IMR-90 (cell line): ENCODE results near the gene DCD. TPM values are rescaled to one million over a fixed set of nuclear protein-coding genes. Genes with fewer than 3 reads are reported as not detected.

Experiments used
- ATAC-seq: fragments of 200-7000 bp; cut with Tn5 transposase; 2 replicates; pipeline ENCODE4 v1.9.1; 2020; ENCODE audit warnings: low read depth, mild to moderate bottlenecking, moderate library complexity
- BruUV-seq: library from RNA; stranded (reverse); fragments of 400-500 nt; replicated peaks from 2 replicates; lab custom pipeline; 2021; lab: Mats Ljungman, UMichigan
- CTCF ChIA-PET: fragments of 300-600 bp; formaldehyde crosslinking; extraction: SDS; loops from one replicate; lab custom pipeline; 2021; ENCODE audit warnings: antibody characterized with exemption; lab: Yijun Ruan, JAX
- POLR2A ChIA-PET: fragments of 300-600 bp; sonication (Branson Sonifier 250); formaldehyde crosslinking; loops from one replicate; lab custom pipeline; 2022; ENCODE audit warnings: antibody characterized with exemption; ENCODE audit not compliant: unreplicated experiment; lab: Charles Lee
- DNase-seq: peaks from one replicate; pipeline ENCODE4 v3.0.0; 2013
- H2AFZ ChIP-seq: replicated peaks from 2 replicates; pipeline ENCODE3; 2013; ENCODE audit warnings: low read length, mild to moderate bottlenecking; ENCODE audit not compliant: poor library complexity
- H2AK5ac ChIP-seq: 2 replicates; pipeline ENCODE4 v1.6.1; 2013; ENCODE audit warnings: low read depth, low read length, inconsistent platforms
- H2AK9ac ChIP-seq: replicated peaks from 2 replicates; pipeline ENCODE3; 2013; ENCODE audit warnings: mild to moderate bottlenecking, low read depth, low read length, moderate library complexity; ENCODE audit not compliant: poor library complexity
- H2BK120ac ChIP-seq: 2 replicates; pipeline ENCODE4 v1.6.1; 2013; ENCODE audit warnings: low read depth, low read length, inconsistent platforms
- H2BK15ac ChIP-seq: 3 replicates; pipeline ENCODE4 v1.6.1; 2013; ENCODE audit warnings: low read depth, low read length, inconsistent platforms
- H2BK20ac ChIP-seq: 2 replicates; pipeline ENCODE4 v1.6.1; 2013; ENCODE audit warnings: low read depth, mild to moderate bottlenecking, inconsistent platforms, low read length, moderate library complexity
- H2BK5ac ChIP-seq: 2 replicates; pipeline ENCODE4 v1.6.1; 2013; ENCODE audit warnings: mild to moderate bottlenecking, low read depth, low read length, inconsistent platforms; ENCODE audit not compliant: poor library complexity, severe bottlenecking
- H3K14ac ChIP-seq: replicated peaks from 2 replicates; pipeline ENCODE4 v1.6.1; 2013; ENCODE audit warnings: low read depth, low read length, inconsistent platforms
- H3K18ac ChIP-seq: 2 replicates; pipeline ENCODE4 v1.6.1; 2013; ENCODE audit warnings: low read depth, low read length, control low read depth
- H3K23ac ChIP-seq: 2 replicates; pipeline ENCODE4 v1.6.1; 2013; ENCODE audit warnings: low read depth, low read length, inconsistent platforms
- H3K27ac ChIP-seq: 2 replicates; pipeline ENCODE4 v1.5.1; 2013; ENCODE audit warnings: mild to moderate bottlenecking, control low read depth, low read length; ENCODE audit not compliant: insufficient read depth
- H3K27me3 ChIP-seq: 2 replicates; pipeline ENCODE4 v1.6.1; 2013; ENCODE audit warnings: low read length; ENCODE audit not compliant: control insufficient read depth, insufficient read depth
- H3K36me3 ChIP-seq: 2 replicates; pipeline ENCODE4 v1.6.1; 2013; ENCODE audit warnings: low read length, mixed read lengths; ENCODE audit not compliant: control insufficient read depth, insufficient read depth
- H3K4ac ChIP-seq: 2 replicates; pipeline ENCODE4 v1.6.1; 2013; ENCODE audit warnings: low read depth, low read length, inconsistent platforms
- H3K4me1 ChIP-seq: 2 replicates; pipeline ENCODE4 v1.6.1; 2013; ENCODE audit warnings: low read length, mixed read lengths; ENCODE audit not compliant: control insufficient read depth, insufficient read depth
- H3K4me2 ChIP-seq: 2 replicates; pipeline ENCODE4 v1.6.1; 2013; ENCODE audit warnings: low read depth, mild to moderate bottlenecking, control low read depth, low read length, moderate library complexity
- H3K4me3 ChIP-seq: 2 replicates; pipeline ENCODE4 v1.5.1; 2013; ENCODE audit warnings: low read depth, mild to moderate bottlenecking, control low read depth, low read length, moderate library complexity; ENCODE audit not compliant: insufficient read depth
- H3K56ac ChIP-seq: 2 replicates; pipeline ENCODE4 v1.6.1; 2013; ENCODE audit warnings: low read length, inconsistent platforms; ENCODE audit not compliant: insufficient read depth; ENCODE audit errors: extremely low read depth
- H3K79me1 ChIP-seq, 2 experiments: 2 replicates each; pipeline ENCODE4 v1.6.1; 2013; ENCODE audit warnings: low read length in 2 of 2, inconsistent platforms in 1 of 2, low read depth in 1 of 2
- H3K9ac ChIP-seq: 2 replicates; pipeline ENCODE4 v1.6.1; 2013; ENCODE audit warnings: low read depth, low read length, control low read depth
- H3K9me1 ChIP-seq: 2 replicates; pipeline ENCODE4 v1.6.1; 2013; ENCODE audit warnings: low read length, inconsistent platforms; ENCODE audit not compliant: insufficient read depth
- H3K9me3 ChIP-seq: 2 replicates; pipeline ENCODE4 v1.6.1; 2013; ENCODE audit warnings: low read length; ENCODE audit not compliant: control insufficient read depth, insufficient read depth
- H4K20me1 ChIP-seq: 2 replicates; pipeline ENCODE4 v1.6.1; 2013; ENCODE audit warnings: low read length, inconsistent platforms; ENCODE audit not compliant: insufficient read depth
- H4K5ac ChIP-seq: 2 replicates; pipeline ENCODE4 v1.6.1; 2013; ENCODE audit warnings: mild to moderate bottlenecking, low read depth, low read length, control low read depth
- H4K8ac ChIP-seq, 2 experiments: 2 replicates each; pipeline ENCODE4 v1.6.1; 2013; ENCODE audit warnings: low read depth in 2 of 2, low read length in 2 of 2, control low read depth in 1 of 2, inconsistent platforms in 1 of 2
- H4K91ac ChIP-seq: 2 replicates; pipeline ENCODE4 v1.6.1; 2013; ENCODE audit warnings: low read depth, low read length, inconsistent platforms; ENCODE audit not compliant: insufficient read depth
- BHLHE40 ChIP-seq: fragments of 150-350 bp; IDR thresholded peaks from 2 replicates; pipeline ENCODE4 v1.6.1; 2016; ENCODE audit warnings: mild to moderate bottlenecking, low read depth, low read length
- CEBPB ChIP-seq: IDR thresholded peaks from 2 replicates; pipeline ENCODE4 v1.6.1; 2012; ENCODE audit warnings: low read depth, low read length, improper control_type of control experiment
- SMC3 ChIP-seq: fragments of 150-350 bp; IDR thresholded peaks from 2 replicates; pipeline ENCODE4 v1.6.1; 2016; ENCODE audit warnings: low read depth, mild to moderate bottlenecking, antibody characterized with exemption, low read length, moderate library complexity
- WGBS, 2 experiments: methylation state at CpG; one replicate each; pipeline versions ENCODE4 v1.1.5 to v1.1.7; 2013; ENCODE audit warnings: missing lambda C conversion rate in 2 of 2; ENCODE audit not compliant: insufficient read length in 1 of 2; ENCODE audit errors: extremely low coverage in 2 of 2; 5-methylcytosine and 5-hydroxymethylcytosine counted together
- dilution Hi-C: fragments of 300-500 bp; cut with HindIII; formaldehyde crosslinking; loops from one replicate; pipeline ENCODE4 v1.14.3; 2018; ENCODE audit warnings: low sequenced_read_pairs; ENCODE audit not compliant: unreplicated experiment
- in situ Hi-C: fragments of 300-500 bp; cut with MboI; formaldehyde crosslinking; loops from 3 replicates; pipeline ENCODE4 v1.14.3; 2019; ENCODE audit warnings: low sequenced_read_pairs, inconsistent platforms, mixed read lengths
- intact Hi-C: fragments of 100-400 bp; cut with micrococcal nuclease; formaldehyde crosslinking; loops from 2 replicates; pipeline ENCODE4 v1.10.0; 2022
- polyA plus RNA-seq, 3 experiments: library from polyadenylated mRNA; depleted of rRNA; stranded (reverse); fragments of >200 nt; gene quantifications; 2 replicates each; pipeline ENCODE4 v1.2.3, GENCODE V29; 2012; ENCODE audit warnings: low replicate concordance in 1 of 3
- total RNA-seq: library from RNA; depleted of rRNA; stranded (reverse); fragments of >200 nt; gene quantifications from 2 replicates; pipeline ENCODE4 v1.2.3, GENCODE V29; 2012
- TF ChIP-seq, protein P1 (sequence below): conservative IDR thresholded peaks from 2 replicates; pipeline ENCODE4 v1.5.1; 2012; ENCODE audit warnings: mild to moderate bottlenecking, low read depth, low read length, improper control_type of control experiment
- TF ChIP-seq, protein P2 (sequence below): fragments of 150-350 bp; IDR thresholded peaks from 2 replicates; pipeline ENCODE4 v1.6.1; 2016; ENCODE audit warnings: low read depth, mild to moderate bottlenecking, low read length, moderate library complexity, borderline replicate concordance

DCD gene
- total and polyA plus RNA-seq, 2 of the 4 experiments (the other 2 are of a cell fraction) = not detected

DNA sequence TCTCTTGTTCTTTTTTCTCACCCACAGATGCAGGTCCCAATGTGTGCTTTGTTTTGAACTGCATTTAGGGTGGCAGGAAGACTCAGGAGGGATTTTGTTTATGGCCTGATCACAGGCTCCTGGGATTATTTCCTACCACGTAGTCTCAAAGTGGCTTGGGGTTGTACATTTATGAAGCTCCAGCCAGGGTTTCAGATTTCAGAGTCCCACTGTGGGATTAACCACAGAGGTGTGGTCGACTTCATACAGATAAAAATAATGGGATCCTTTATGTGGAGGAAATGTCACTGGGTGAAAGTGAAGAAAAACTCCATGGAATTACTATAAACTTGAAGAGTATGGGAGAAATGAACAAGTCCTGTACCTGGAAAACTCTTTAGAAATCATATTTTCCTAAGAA lies 45.5 kb downstream of the DCD start:
- Histone ChIP-seq H3K27ac (no peak overlapping the region), H2AFZ (no peak overlapping the region), H2BK15ac (no peak overlapping the region), H2AK9ac (no peak overlapping the region), H2AK5ac (no peak overlapping the region), H3K4ac (no peak overlapping the region), H4K20me1 (no peaks in the 10 kb centered on the region), H3K4me2 (no peak overlapping the region), H3K9ac (no peak overlapping the region), H2BK120ac (no peak overlapping the region), H4K91ac (no peak overlapping the region), H4K5ac (no peak overlapping the region), H3K56ac (no peak overlapping the region), H3K36me3 (no peaks in the 10 kb centered on the region), H3K4me3 (no peak overlapping the region), H3K18ac (no peak overlapping the region), H3K23ac (no peak overlapping the region), H2BK20ac (no peak overlapping the region), H3K79me1 (no peaks in the 10 kb centered on the region), H3K9me3 (no peaks in the 10 kb centered on the region), H4K8ac (no peak overlapping the region), H3K9me1 (no peaks in the 10 kb centered on the region), H3K14ac (no peak overlapping the region), H2BK5ac (no peak overlapping the region), H3K27me3 (peaks cover 3% of the 10 kb centered on the region; the same call in 1 of the 2 replicates), H3K4me1 (no peaks in the 10 kb centered on the region)
- in situ Hi-C loops = no loop called here
- BruUV-seq = no TSS peak
- ATAC-seq = no peak
- TF ChIP-seq SMC3 (no peak), BHLHE40 (no peak), CEBPB (no peak)
- TF ChIP-seq, protein P1, sequence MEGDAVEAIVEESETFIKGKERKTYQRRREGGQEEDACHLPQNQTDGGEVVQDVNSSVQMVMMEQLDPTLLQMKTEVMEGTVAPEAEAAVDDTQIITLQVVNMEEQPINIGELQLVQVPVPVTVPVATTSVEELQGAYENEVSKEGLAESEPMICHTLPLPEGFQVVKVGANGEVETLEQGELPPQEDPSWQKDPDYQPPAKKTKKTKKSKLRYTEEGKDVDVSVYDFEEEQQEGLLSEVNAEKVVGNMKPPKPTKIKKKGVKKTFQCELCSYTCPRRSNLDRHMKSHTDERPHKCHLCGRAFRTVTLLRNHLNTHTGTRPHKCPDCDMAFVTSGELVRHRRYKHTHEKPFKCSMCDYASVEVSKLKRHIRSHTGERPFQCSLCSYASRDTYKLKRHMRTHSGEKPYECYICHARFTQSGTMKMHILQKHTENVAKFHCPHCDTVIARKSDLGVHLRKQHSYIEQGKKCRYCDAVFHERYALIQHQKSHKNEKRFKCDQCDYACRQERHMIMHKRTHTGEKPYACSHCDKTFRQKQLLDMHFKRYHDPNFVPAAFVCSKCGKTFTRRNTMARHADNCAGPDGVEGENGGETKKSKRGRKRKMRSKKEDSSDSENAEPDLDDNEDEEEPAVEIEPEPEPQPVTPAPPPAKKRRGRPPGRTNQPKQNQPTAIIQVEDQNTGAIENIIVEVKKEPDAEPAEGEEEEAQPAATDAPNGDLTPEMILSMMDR = no peak
- TF ChIP-seq, protein P2, sequence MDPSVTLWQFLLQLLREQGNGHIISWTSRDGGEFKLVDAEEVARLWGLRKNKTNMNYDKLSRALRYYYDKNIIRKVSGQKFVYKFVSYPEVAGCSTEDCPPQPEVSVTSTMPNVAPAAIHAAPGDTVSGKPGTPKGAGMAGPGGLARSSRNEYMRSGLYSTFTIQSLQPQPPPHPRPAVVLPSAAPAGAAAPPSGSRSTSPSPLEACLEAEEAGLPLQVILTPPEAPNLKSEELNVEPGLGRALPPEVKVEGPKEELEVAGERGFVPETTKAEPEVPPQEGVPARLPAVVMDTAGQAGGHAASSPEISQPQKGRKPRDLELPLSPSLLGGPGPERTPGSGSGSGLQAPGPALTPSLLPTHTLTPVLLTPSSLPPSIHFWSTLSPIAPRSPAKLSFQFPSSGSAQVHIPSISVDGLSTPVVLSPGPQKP = no peak
- no CpG with 5 or more reads among the region's 2 CpGs for WGBS, 2 experiments
- CTCF ChIA-PET = no interaction called here
- POLR2A ChIA-PET = no interaction called here
- no peak for DNase-seq
- dilution Hi-C loops = no loop called here
- intact Hi-C loops = loop anchor here (5.0 kb wide), 1 partner anchor 355 kb away; no protein-coding TSS in a partner anchor
